HepG2 (cell line): ENCODE results near the gene UBR1. TPM values are rescaled to one million over a fixed set of nuclear protein-coding genes. Genes with fewer than 3 reads are reported as not detected.

ENCODE experiments used
- ATAC-seq: fragments of 200-7000 bp; cut with Tn5 transposase; 3 replicates; pipeline ENCODE4 v1.9.1; 2020; ENCODE audit warnings: mild to moderate bottlenecking, moderate library complexity
- BruUV-seq: library from RNA; stranded (reverse); fragments of 400-500 nt; replicated peaks from 2 replicates; lab custom pipeline; 2021; lab: Mats Ljungman, UMichigan
- CTCF ChIA-PET: fragments of 300-600 bp; formaldehyde crosslinking; extraction: SDS; loops from one replicate; lab custom pipeline; 2021; ENCODE audit warnings: low total read pairs, inconsistent platforms, low intra/inter-chr PET ratio; lab: Yijun Ruan, JAX
- POLR2A ChIA-PET: fragments of 350-600 bp; sonication (Branson Sonifier 250); formaldehyde crosslinking; loops from one replicate; lab custom pipeline; 2020; ENCODE audit warnings: antibody characterized with exemption, inconsistent platforms; lab: Yijun Ruan, JAX
- DNase-seq: peaks from one replicate; pipeline ENCODE4 v3.0.0-alpha.2; 2015; ENCODE audit warnings: low spot score
- FAIRE-seq: peaks from 3 replicates; lab custom pipeline; 2011; peaks lifted over from hg19 to GRCh38; lab: Jason Lieb, UNC
- H2AFZ ChIP-seq: one replicate; pipeline ENCODE4 v1.6.1; 2011; ENCODE audit warnings: low read length, inconsistent platforms
- H3K27ac ChIP-seq: fragments of 300-600 bp; 3 replicates; pipeline ENCODE4 v1.8.0; 2011; ENCODE audit warnings: mixed run types, mild to moderate bottlenecking, mixed read lengths, low read length, inconsistent platforms; ENCODE audit not compliant: insufficient read depth; ENCODE audit errors: extremely low read length
- H3K27me3 ChIP-seq, 2 experiments: fragments of 200-600 bp in 1 of 2; 2 replicates in 1 of 2; 3 replicates in 1 of 2; pipeline versions ENCODE4 v1.6.0 to v1.8.0; 2011; ENCODE audit warnings: low read length in 2 of 2, mild to moderate bottlenecking in 2 of 2, moderate library complexity in 2 of 2, inconsistent platforms in 1 of 2; ENCODE audit not compliant: insufficient read depth in 2 of 2, control insufficient read depth in 1 of 2
- H3K36me3 ChIP-seq, 2 experiments: fragments of 200-600 bp in 1 of 2; replicated peaks in 1 of 2; 2 replicates in 1 of 2; 3 replicates in 1 of 2; pipeline versions ENCODE4 v1.5.1 to v1.8.0; 2011; ENCODE audit warnings: low read length in 2 of 2, inconsistent platforms in 1 of 2; ENCODE audit not compliant: insufficient read depth in 2 of 2, control insufficient read depth in 1 of 2
- H3K4me1 ChIP-seq: 2 replicates; pipeline ENCODE4 v1.5.1; 2012; ENCODE audit warnings: low read length, inconsistent platforms; ENCODE audit not compliant: insufficient read depth
- H3K4me2 ChIP-seq: 2 replicates; pipeline ENCODE4 v1.6.0; 2011; ENCODE audit warnings: low read depth, low read length, inconsistent platforms
- H3K4me3 ChIP-seq, 3 experiments: fragments of 200-600 bp in 1 of 3; sonication (generic), shearing (Covaris generic) in 1 of 3; replicated peaks in 1 of 3; 2 replicates each; pipeline ENCODE4 v1.5.1; 2011 to 2016; ENCODE audit warnings: low read length in 3 of 3, inconsistent platforms in 2 of 3, low read depth in 2 of 3, mild to moderate bottlenecking in 2 of 3, control low read depth in 1 of 3, mixed read lengths in 1 of 3; ENCODE audit not compliant: insufficient read depth in 1 of 3
- H3K79me2 ChIP-seq: one replicate; pipeline ENCODE4 v1.6.1; 2011; ENCODE audit warnings: low read length, inconsistent platforms; ENCODE audit not compliant: insufficient read depth
- H3K9ac ChIP-seq: 2 replicates; pipeline ENCODE4 v1.6.0; 2011; ENCODE audit warnings: mild to moderate bottlenecking, low read depth, low read length, inconsistent platforms; ENCODE audit not compliant: insufficient read depth
- H3K9me3 ChIP-seq: 2 replicates; pipeline ENCODE4 v1.5.1; 2012; ENCODE audit warnings: mild to moderate bottlenecking, low read length
- H4K20me1 ChIP-seq: 2 replicates; pipeline ENCODE4 v1.6.0; 2011; ENCODE audit warnings: inconsistent platforms, mild to moderate bottlenecking, low read length, moderate library complexity; ENCODE audit not compliant: insufficient read depth
- CBX1 ChIP-seq: IDR thresholded peaks from one replicate; pipeline ENCODE4 v1.6.1; 2016; ENCODE audit warnings: antibody characterized with exemption, low read depth
- EHMT2 ChIP-seq: fragments of 200-600 bp; sonication (generic); IDR thresholded peaks from 2 replicates; pipeline ENCODE4 v1.7.0; 2017; ENCODE audit warnings: antibody characterized with exemption, low read depth, low read length, borderline replicate concordance
- KDM5B ChIP-seq: sonication (generic); formaldehyde crosslinking; IDR thresholded peaks from 2 replicates; pipeline ENCODE4 v1.4.0; 2020; ENCODE audit warnings: missing genetic modification reagents, mild to moderate bottlenecking, borderline replicate concordance
- MTA1 ChIP-seq: sonication (generic); formaldehyde crosslinking; IDR thresholded peaks from 2 replicates; pipeline ENCODE4 v1.4.0; 2020; ENCODE audit warnings: missing genetic modification reagents, mild to moderate bottlenecking, borderline replicate concordance
- MTF2 ChIP-seq: sonication (generic); formaldehyde crosslinking; IDR thresholded peaks from 2 replicates; pipeline ENCODE4 v1.5.0; 2020; ENCODE audit warnings: missing genetic modification reagents, borderline replicate concordance
- NFYC ChIP-seq: IDR thresholded peaks from 2 replicates; pipeline ENCODE4 v1.6.1; 2016; ENCODE audit warnings: missing genetic modification reagents, missing compliant biosample characterization
- PCBP1 ChIP-seq: fragments of 200-400 bp; formaldehyde crosslinking; IDR thresholded peaks from 2 replicates; pipeline ENCODE4 v1.6.1; 2017; ENCODE audit warnings: mild to moderate bottlenecking, low read depth, low read length, borderline replicate concordance
- RAD21 ChIP-seq: fragments of 450-650 bp; formaldehyde crosslinking; IDR thresholded peaks from 2 replicates; pipeline ENCODE4 v1.5.0; 2020; ENCODE audit warnings: mild to moderate bottlenecking
- SIN3A ChIP-seq: IDR thresholded peaks from 2 replicates; pipeline ENCODE4 v1.6.1; 2011; ENCODE audit warnings: low read depth, mild to moderate bottlenecking, control low read depth, low read length, borderline replicate concordance
- ZFP36L1 ChIP-seq: sonication (generic); formaldehyde crosslinking; IDR thresholded peaks from 2 replicates; pipeline ENCODE4 v1.8.0; 2022; ENCODE audit warnings: mild to moderate bottlenecking, missing genetic modification reagents, moderate library complexity
- ZNF282 ChIP-seq: fragments of 450-650 bp; IDR thresholded peaks from 2 replicates; pipeline ENCODE4 v1.6.1; 2018; ENCODE audit not compliant: partially characterized antibody
- ZNF44 ChIP-seq: sonication (generic); formaldehyde crosslinking; IDR thresholded peaks from 2 replicates; pipeline ENCODE4 v1.5.1; 2020; ENCODE audit warnings: mild to moderate bottlenecking, missing genetic modification reagents
- ZNF441 ChIP-seq: sonication (generic); formaldehyde crosslinking; IDR thresholded peaks from 2 replicates; pipeline ENCODE4 v1.7.0; 2021; ENCODE audit warnings: missing genetic modification reagents, borderline replicate concordance
- ZNF850 ChIP-seq: sonication (generic); formaldehyde crosslinking; conservative IDR thresholded peaks from 2 replicates; pipeline ENCODE4 v1.9.0; 2021; ENCODE audit warnings: mild to moderate bottlenecking, missing genetic modification reagents
- WGBS: methylation state at CpG from one replicate; pipeline ENCODE4 v1.1.6; 2017; ENCODE audit warnings: low lambda C conversion rate; 5-methylcytosine and 5-hydroxymethylcytosine counted together
- in situ Hi-C: cut with HindIII; loops from 2 replicates; pipeline ENCODE4 v1.10.0; 2017; ENCODE audit warnings: low pct_unique_long_range_greater_than_20kb; ENCODE audit not compliant: extremely low pct_ligation_motif_present
- intact Hi-C: fragments of 100-400 bp; cut with micrococcal nuclease; formaldehyde crosslinking; loops from one replicate; pipeline ENCODE4 v1.10.0; 2022; ENCODE audit not compliant: unreplicated experiment
- polyA plus RNA-seq, 8 experiments: library from polyadenylated mRNA; depleted of rRNA in 3 of 8; stranded (reverse) in 7 of 8; unstranded in 1 of 8; fragments of >200 nt; fragmentation: Illumina TruSeq in 4 of 8; extraction: Trizol in 4 of 8; gene quantifications; 2 replicates each; pipeline versions ENCODE4 v1.2.1 to v1.2.3, GENCODE V29; 2011 to 2016; ENCODE audit warnings: low read depth in 4 of 8, missing spikeins in 1 of 8, mixed read lengths in 1 of 8; ENCODE audit not compliant: insufficient read depth in 1 of 8
- total RNA-seq, 5 experiments: library from RNA; depleted of rRNA; stranded (reverse); fragments of >200 nt; fragmentation: Illumina TruSeq; extraction: Trizol; gene quantifications; 2 replicates each; pipeline ENCODE4 v1.2.3, GENCODE V29; 2016; ENCODE audit warnings: low read depth in 1 of 5
- TF ChIP-seq, protein P1 (sequence below): sonication (generic); formaldehyde crosslinking; conservative IDR thresholded peaks from 2 replicates; pipeline ENCODE4 v1.5.0; 2020; ENCODE audit warnings: missing genetic modification reagents
- TF ChIP-seq, protein P2 (sequence below): IDR thresholded peaks from 2 replicates; pipeline ENCODE4 v1.6.1; 2016; ENCODE audit warnings: low read depth, control low read depth
- TF ChIP-seq, protein P3 (sequence below): sonication (generic); formaldehyde crosslinking; IDR thresholded peaks from 2 replicates; pipeline ENCODE4 v1.4.0; 2020; ENCODE audit warnings: mild to moderate bottlenecking, missing genetic modification reagents
- TF ChIP-seq, protein P4 (sequence below): sonication (generic); formaldehyde crosslinking; IDR thresholded peaks from 2 replicates; pipeline ENCODE4 v1.5.1; 2020; ENCODE audit warnings: missing genetic modification reagents, mild to moderate bottlenecking, borderline replicate concordance

Gene UBR1
- total and polyA plus RNA-seq, 2 of the 13 experiments (the other 11 are each of a cell fraction or from before 2014, with no cell fraction given), result 6.4 to 18.0 TPM

DNA sequence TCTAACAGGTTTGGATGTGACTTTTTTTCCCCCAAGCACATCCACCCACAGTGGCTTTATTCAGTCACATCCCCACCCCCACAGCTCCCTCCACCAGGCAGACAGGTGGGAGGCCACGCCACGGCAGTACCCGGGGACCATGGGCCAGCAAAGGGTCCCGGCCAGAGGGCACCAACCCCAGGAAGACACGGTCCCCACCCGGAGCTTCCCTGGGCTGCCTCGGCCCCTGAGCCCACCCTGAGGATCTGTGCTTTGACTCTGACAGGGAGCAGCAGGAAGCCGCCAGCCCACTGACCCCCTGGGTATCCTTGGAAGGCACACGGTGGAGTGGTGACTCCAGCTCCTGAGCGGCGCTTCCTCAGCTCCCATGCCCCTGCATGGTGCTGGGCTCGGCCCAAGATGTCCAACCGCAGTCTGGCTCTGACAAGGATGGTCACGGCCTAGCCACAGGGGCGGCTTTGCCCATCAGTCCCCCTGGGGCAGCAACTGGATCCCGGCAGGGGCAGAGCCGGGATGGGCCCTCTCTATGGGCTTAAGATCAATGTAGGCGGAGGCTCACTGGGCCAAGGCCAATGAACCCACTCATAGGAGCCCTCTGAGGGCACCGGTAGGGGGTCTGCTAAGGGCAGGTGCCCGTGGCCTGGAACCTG, 119.0 kb downstream of the UBR1 start (continued):
- TF ChIP-seq MTF2 (CRISPR knock-in tag) (no peak), RAD21 (CRISPR knock-in tag) (no peak), CBX1 (no peak), ZFP36L1 (CRISPR knock-in tag) (no peak), KDM5B (CRISPR knock-in tag) (no peak), EHMT2 (no peak), MTA1 (no peak), ZNF850 (CRISPR knock-in tag) (no peak)
- TF ChIP-seq, protein P1, sequence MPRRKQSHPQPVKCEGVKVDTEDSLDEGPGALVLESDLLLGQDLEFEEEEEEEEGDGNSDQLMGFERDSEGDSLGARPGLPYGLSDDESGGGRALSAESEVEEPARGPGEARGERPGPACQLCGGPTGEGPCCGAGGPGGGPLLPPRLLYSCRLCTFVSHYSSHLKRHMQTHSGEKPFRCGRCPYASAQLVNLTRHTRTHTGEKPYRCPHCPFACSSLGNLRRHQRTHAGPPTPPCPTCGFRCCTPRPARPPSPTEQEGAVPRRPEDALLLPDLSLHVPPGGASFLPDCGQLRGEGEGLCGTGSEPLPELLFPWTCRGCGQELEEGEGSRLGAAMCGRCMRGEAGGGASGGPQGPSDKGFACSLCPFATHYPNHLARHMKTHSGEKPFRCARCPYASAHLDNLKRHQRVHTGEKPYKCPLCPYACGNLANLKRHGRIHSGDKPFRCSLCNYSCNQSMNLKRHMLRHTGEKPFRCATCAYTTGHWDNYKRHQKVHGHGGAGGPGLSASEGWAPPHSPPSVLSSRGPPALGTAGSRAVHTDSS (CRISPR knock-in tag), result no peak
- TF ChIP-seq, protein P2, sequence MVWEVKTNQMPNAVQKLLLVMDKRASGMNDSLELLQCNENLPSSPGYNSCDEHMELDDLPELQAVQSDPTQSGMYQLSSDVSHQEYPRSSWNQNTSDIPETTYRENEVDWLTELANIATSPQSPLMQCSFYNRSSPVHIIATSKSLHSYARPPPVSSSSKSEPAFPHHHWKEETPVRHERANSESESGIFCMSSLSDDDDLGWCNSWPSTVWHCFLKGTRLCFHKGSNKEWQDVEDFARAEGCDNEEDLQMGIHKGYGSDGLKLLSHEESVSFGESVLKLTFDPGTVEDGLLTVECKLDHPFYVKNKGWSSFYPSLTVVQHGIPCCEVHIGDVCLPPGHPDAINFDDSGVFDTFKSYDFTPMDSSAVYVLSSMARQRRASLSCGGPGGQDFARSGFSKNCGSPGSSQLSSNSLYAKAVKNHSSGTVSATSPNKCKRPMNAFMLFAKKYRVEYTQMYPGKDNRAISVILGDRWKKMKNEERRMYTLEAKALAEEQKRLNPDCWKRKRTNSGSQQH (CRISPR knock-in tag), result no peak

DNA sequence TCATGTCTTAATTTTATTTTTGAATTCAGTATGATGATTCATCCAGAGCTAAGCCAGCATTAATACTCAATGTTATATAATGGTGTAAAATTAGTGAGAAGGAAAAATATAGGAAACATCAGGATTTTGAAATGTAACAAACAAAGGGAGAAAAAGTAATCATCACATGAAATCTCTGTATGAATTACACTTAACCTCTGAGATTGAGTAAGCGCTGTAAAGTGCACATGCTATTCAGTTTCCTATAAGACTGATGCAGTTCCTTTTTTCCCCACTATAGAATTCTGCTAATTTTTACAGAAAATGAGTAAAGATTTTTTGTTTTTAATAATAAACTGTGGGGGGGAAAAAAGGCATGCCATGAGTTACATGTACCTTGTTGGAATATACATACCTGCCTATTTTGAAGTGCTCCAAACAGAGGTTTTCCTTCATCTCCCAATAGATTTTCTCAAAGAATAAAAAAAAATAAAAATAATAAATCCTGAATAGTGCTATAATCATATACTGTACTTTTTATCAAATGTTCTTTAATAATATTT, 121.3 kb downstream of the UBR1 start:
- intact Hi-C loops (no loop called here), in situ Hi-C loops (no loop called here)
- no peak for DNase-seq
- no peaks in the 10 kb centered on the region for H4K20me1 ChIP-seq
- no peaks in the 10 kb centered on the region for H3K4me1 ChIP-seq
- no peak for FAIRE-seq
- no peak overlapping the region for H2AFZ ChIP-seq
- no peaks in the 10 kb centered on the region for H3K27me3 ChIP-seq
- WGBS, result 97% methylated on average over 1 of the region's 1 CpG
- no peak overlapping the region for H3K9ac ChIP-seq
- POLR2A ChIA-PET, result no interaction called here
- peaks cover 4 to 28% of the 10 kb centered on the region in 2 experiments; a peak in 3 of 5 replicates for H3K36me3 ChIP-seq
- no peak overlapping the region for H3K4me2 ChIP-seq
- H3K27ac ChIP-seq, result no peak overlapping the region
- CTCF ChIA-PET, result no interaction called here
- no TSS peak for BruUV-seq
- H3K4me3 ChIP-seq, result no peak overlapping the region
- no peaks in the 10 kb centered on the region for H3K79me2 ChIP-seq
- ATAC-seq, result no peak
- no peaks in the 10 kb centered on the region for H3K9me3 ChIP-seq
- TF ChIP-seq ZNF44, result no peak
- TF ChIP-seq NFYC (CRISPR knock-in tag), result no peak
- TF ChIP-seq SIN3A, result no peak
- TF ChIP-seq PCBP1, result no peak
- TF ChIP-seq, protein P3, sequence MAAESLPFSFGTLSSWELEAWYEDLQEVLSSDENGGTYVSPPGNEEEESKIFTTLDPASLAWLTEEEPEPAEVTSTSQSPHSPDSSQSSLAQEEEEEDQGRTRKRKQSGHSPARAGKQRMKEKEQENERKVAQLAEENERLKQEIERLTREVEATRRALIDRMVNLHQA, result no peak
- no peak for TF ChIP-seq ZNF282
- TF ChIP-seq, protein P4, sequence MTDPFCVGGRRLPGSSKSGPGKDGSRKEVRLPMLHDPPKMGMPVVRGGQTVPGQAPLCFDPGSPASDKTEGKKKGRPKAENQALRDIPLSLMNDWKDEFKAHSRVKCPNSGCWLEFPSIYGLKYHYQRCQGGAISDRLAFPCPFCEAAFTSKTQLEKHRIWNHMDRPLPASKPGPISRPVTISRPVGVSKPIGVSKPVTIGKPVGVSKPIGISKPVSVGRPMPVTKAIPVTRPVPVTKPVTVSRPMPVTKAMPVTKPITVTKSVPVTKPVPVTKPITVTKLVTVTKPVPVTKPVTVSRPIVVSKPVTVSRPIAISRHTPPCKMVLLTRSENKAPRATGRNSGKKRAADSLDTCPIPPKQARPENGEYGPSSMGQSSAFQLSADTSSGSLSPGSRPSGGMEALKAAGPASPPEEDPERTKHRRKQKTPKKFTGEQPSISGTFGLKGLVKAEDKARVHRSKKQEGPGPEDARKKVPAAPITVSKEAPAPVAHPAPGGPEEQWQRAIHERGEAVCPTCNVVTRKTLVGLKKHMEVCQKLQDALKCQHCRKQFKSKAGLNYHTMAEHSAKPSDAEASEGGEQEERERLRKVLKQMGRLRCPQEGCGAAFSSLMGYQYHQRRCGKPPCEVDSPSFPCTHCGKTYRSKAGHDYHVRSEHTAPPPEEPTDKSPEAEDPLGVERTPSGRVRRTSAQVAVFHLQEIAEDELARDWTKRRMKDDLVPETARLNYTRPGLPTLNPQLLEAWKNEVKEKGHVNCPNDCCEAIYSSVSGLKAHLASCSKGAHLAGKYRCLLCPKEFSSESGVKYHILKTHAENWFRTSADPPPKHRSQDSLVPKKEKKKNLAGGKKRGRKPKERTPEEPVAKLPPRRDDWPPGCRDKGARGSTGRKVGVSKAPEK (CRISPR knock-in tag), result no peak
- no peak for TF ChIP-seq ZNF441 (CRISPR knock-in tag)
